Fibroblast of the aortic adventitia (primary cell): ENCODE results near the gene ADAMTS14. TPM values are rescaled to one million over a fixed set of nuclear protein-coding genes. Genes with fewer than 3 reads are reported as not detected.

Experiments
- DNase-seq: peaks from one replicate; pipeline ENCODE4 v3.0.0-alpha.2; 2010; ENCODE audit warnings: low read depth
- H3K4me3 ChIP-seq: 2 replicates; pipeline ENCODE4 v1.5.1; 2011; ENCODE audit warnings: low read depth, mild to moderate bottlenecking, control low read depth, low read length, moderate library complexity
- CTCF ChIP-seq: IDR thresholded peaks from 2 replicates; pipeline ENCODE4 v1.5.1; 2011; ENCODE audit warnings: mild to moderate bottlenecking, low read length, control low read depth, inconsistent platforms; ENCODE audit not compliant: insufficient read depth
- total RNA-seq: library from RNA; depleted of rRNA; stranded (reverse); fragments of >200 nt; gene quantifications from 2 replicates; pipeline ENCODE4 v1.2.3, GENCODE V29; 2012; ENCODE audit warnings: low replicate concordance

Gene ADAMTS14
- total RNA-seq, 1 donor: 5.3 TPM

GRCh38 chr10:70683940-70684339 lies 11.6 kb downstream of the ADAMTS14 start:
- H3K4me3 ChIP-seq: no peak overlapping the region
- DNase-seq: no peak
- TF ChIP-seq CTCF: no peak

- TF ChIP-seq CTCF: no peak
- H3K4me3 ChIP-seq: no peak overlapping the region
- no peak for DNase-seq
Measured at GRCh38 chr10:70684374-70684773, 12.1 kb downstream of the ADAMTS14 start.

- H3K4me3 ChIP-seq: no peak overlapping the region
- TF ChIP-seq CTCF: peak; percentile 21
- no peak for DNase-seq
Measured at GRCh38 chr10:70684839-70685454, 12.6 kb downstream of the ADAMTS14 start.

GRCh38 chr10:70685455-70685911 lies 13.2 kb downstream of the ADAMTS14 start:
- H3K4me3 ChIP-seq: no peak overlapping the region
- DNase-seq: no peak
- no peak for TF ChIP-seq CTCF

- H3K4me3 ChIP-seq: no peak overlapping the region
- TF ChIP-seq CTCF: no peak
- DNase-seq: no peak
Measured at GRCh38 chr10:70688828-70689227, 16.5 kb downstream of the ADAMTS14 start.

- no peak for DNase-seq
- no peak for TF ChIP-seq CTCF
- H3K4me3 ChIP-seq: no peak overlapping the region
Measured at GRCh38 chr10:70689661-70690060, 17.4 kb downstream of the ADAMTS14 start.

- no peak for DNase-seq
- TF ChIP-seq CTCF: no peak
- H3K4me3 ChIP-seq: no peak overlapping the region
Measured at GRCh38 chr10:70690589-70690988, 18.3 kb downstream of the ADAMTS14 start.
